ENCODE results near the gene SLC35F3.

- TF ChIP-seq POLR2A (IDR thresholded peaks at IDR 0.05), result no peak
- TF ChIP-seq CTCF (IDR thresholded peaks at IDR 0.05), result no peak
Observed at GRCh38 chr1:233901495-233901894, 3.0 kb upstream of the SLC35F3 start.
